NB4 (cell line): ENCODE measurements around the gene USF1.

Experiments used
- MYC ChIP-seq: IDR thresholded peaks from 2 replicates; pipeline ENCODE4 v1.6.1; 2011; ENCODE audit warnings: low read depth, low read length
- POLR2A ChIP-seq: IDR thresholded peaks from 2 replicates; pipeline ENCODE4 v1.6.1; 2011; ENCODE audit warnings: mild to moderate bottlenecking; ENCODE audit not compliant: insufficient read length; ENCODE audit errors: extremely low read depth
- TF ChIP-seq, protein P1 (sequence below): IDR thresholded peaks from one replicate; pipeline ENCODE4 v1.5.1; 2012; ENCODE audit warnings: low read depth, low read length
- TF ChIP-seq, protein P2 (sequence below): IDR thresholded peaks from 2 replicates; pipeline ENCODE4 v1.6.1; 2011; ENCODE audit warnings: low read depth, low read length

DNA sequence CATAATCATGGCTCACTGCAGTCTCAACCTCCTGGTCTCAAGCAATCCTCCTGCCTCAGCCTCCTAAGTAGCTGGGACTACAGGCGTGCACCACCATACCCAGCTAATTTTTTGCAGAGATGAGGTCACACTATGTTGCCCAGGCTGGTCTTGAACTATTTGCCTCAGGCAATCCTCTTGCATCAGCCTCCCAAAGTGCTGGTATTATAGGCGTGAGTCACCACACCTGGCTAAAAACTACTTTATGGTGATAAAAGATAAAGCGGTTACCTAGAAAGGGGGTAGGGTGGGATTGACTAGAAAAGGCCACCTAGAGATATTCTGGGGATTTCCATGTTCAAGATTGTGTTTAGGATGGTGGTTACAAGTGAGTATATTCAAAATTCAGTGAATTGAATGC, 12.0 kb downstream of the USF1 start:
- TF ChIP-seq, protein P1, sequence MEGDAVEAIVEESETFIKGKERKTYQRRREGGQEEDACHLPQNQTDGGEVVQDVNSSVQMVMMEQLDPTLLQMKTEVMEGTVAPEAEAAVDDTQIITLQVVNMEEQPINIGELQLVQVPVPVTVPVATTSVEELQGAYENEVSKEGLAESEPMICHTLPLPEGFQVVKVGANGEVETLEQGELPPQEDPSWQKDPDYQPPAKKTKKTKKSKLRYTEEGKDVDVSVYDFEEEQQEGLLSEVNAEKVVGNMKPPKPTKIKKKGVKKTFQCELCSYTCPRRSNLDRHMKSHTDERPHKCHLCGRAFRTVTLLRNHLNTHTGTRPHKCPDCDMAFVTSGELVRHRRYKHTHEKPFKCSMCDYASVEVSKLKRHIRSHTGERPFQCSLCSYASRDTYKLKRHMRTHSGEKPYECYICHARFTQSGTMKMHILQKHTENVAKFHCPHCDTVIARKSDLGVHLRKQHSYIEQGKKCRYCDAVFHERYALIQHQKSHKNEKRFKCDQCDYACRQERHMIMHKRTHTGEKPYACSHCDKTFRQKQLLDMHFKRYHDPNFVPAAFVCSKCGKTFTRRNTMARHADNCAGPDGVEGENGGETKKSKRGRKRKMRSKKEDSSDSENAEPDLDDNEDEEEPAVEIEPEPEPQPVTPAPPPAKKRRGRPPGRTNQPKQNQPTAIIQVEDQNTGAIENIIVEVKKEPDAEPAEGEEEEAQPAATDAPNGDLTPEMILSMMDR: no peak
- TF ChIP-seq POLR2A (no peak), MYC (no peak)
- TF ChIP-seq, protein P2, sequence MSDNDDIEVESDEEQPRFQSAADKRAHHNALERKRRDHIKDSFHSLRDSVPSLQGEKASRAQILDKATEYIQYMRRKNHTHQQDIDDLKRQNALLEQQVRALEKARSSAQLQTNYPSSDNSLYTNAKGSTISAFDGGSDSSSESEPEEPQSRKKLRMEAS: no peak
